Measurements from ENCODE around the gene NOSTRIN.

NOSTRIN gene

DNA sequence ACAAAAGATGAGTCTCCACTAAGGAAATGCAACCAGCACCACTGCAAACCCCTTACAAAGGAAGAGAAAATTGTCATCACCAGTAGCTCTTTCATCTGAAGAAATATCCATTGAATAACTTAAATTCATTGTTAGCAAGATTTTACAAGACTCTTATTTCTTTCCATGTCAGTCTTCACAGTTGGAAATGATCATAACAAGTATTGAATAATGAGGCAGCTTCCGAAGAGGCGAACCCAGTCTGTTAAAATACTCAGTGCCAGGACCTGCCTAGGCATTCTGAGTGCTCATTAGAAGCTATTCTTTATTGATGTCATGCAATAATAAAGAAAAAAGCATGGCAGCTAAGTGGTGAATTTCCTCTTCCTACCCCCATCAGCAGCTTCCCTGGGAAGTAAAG is 33.5 kb downstream of the NOSTRIN start:
- no peak for DNase-seq (ENCODE audit: low read depth)
- H3K4me3 ChIP-seq (ENCODE audit: low read depth, low read length), result no peak overlapping the region
- TF ChIP-seq, protein P1, sequence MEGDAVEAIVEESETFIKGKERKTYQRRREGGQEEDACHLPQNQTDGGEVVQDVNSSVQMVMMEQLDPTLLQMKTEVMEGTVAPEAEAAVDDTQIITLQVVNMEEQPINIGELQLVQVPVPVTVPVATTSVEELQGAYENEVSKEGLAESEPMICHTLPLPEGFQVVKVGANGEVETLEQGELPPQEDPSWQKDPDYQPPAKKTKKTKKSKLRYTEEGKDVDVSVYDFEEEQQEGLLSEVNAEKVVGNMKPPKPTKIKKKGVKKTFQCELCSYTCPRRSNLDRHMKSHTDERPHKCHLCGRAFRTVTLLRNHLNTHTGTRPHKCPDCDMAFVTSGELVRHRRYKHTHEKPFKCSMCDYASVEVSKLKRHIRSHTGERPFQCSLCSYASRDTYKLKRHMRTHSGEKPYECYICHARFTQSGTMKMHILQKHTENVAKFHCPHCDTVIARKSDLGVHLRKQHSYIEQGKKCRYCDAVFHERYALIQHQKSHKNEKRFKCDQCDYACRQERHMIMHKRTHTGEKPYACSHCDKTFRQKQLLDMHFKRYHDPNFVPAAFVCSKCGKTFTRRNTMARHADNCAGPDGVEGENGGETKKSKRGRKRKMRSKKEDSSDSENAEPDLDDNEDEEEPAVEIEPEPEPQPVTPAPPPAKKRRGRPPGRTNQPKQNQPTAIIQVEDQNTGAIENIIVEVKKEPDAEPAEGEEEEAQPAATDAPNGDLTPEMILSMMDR (conservative IDR thresholded peaks at IDR 0.05; ENCODE audit: low read depth, low read length), result no peak

DNA sequence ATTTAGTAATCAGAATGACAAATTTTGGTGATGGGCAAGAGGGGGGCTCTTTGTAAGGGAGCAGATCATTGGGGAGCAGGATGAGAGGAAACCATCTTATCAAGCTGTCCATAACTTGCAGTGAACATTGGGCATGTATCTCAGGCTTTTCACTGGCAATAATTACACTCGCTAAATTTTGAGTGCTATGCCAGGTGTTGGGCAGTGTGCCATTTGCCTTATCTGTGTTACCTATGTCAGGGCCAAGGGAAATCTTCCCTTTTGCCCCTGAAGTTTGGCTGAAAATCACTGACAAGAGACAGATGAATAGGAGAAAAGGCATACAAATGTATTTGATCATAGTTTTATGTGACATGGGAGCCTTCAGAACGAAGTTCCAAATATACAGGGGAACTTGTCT is 39.0 kb downstream of the NOSTRIN start:
- DNase-seq (ENCODE audit: low read depth), result no peak
- no peak overlapping the region for H3K4me3 ChIP-seq (ENCODE audit: low read depth, low read length)
- TF ChIP-seq, protein P1 (conservative IDR thresholded peaks at IDR 0.05; ENCODE audit: low read depth, low read length), result no peak

DNA sequence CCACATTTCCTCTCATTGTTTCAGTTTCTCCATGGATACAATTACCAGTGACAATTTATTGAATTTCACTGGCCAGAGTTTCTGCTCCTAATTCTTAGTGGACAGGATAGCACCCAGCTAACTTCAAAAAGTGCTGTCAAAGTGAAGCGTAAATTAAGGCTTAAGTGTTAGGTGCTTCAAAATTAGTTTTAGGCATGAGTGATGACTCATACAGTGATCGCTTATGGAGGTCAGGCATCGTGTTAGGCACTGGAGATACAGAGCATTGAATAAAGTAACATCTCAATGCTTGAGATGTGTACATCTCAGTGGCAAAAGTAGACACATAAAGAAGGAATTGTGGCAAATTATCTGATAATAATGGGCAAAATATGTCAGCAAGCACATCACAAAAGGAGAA is 40.8 kb downstream of the NOSTRIN start:
- TF ChIP-seq, protein P1 (conservative IDR thresholded peaks at IDR 0.05; ENCODE audit: low read depth, low read length), result no peak
- DNase-seq (ENCODE audit: low read depth), result no peak
- no peak overlapping the region for H3K4me3 ChIP-seq (ENCODE audit: low read depth, low read length)

DNA sequence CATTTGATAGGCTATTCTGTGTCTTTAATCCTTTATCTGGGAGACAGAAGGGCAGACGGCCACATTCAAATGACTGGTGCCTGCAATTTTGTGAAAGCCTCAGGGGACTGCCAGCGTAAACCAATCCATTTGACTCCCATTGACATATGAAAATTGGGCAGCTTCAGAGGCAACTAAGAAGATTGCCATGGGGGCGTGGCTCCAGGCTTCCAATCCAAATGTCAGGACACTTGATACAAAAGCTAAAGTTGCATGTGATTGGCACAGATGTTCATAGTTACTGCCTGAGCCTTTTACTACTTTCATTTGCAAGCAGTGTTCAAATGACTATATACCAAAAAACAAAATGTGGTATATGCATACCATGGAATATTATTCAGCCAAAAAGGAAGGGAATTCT is 45.8 kb downstream of the NOSTRIN start:
- peak; percentile 3 for DNase-seq (ENCODE audit: low read depth)
- TF ChIP-seq, protein P1 (conservative IDR thresholded peaks at IDR 0.05; ENCODE audit: low read depth, low read length), result no peak
- H3K4me3 ChIP-seq (ENCODE audit: low read depth, low read length), result no peak overlapping the region

DNA sequence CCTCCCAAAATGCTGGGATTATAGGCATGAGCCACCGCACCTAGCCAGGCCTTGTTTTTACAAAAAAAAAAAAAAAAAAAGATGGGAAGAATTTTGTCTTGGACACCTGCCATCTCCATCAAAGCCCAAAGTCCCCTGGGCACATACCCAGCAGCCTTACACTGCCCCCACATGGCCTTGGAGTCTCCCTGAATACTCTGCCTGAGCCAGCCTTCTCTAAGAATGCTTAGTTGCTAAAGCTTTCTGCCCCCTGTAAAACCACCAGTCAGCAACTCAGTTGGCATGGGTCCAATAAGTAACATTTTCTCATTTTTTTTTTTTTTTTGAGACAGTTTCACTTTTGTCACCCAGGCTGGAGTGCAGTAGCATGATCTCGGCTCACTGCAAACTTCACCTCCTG is 47.2 kb downstream of the NOSTRIN start:
- TF ChIP-seq, protein P1 (conservative IDR thresholded peaks at IDR 0.05; ENCODE audit: low read depth, low read length), result peak; percentile 66
- peak; percentile 89 for DNase-seq (ENCODE audit: low read depth)
- no peak overlapping the region for H3K4me3 ChIP-seq (ENCODE audit: low read depth, low read length)

DNA sequence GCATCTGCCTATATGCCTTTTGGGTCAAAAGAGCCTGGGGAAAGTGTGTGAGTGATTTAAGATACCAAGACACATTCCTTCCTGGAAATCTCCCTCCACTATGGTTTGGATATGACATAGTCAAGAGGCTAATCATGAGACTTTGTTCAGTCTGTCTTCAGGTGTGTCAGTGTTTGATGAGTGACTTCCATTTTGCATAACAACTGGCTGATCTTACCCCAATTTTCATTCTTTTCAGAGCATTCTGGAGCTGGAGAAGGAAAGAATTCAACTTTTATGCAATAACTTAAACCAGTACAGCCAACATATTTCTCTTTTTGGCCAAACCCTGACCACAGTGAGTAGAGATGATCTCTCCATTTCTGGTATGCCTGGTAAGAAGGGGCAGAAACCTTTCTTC is 48.4 kb downstream of the NOSTRIN start:
- DNase-seq (ENCODE audit: low read depth), result peak; percentile 2
- TF ChIP-seq, protein P1 (conservative IDR thresholded peaks at IDR 0.05; ENCODE audit: low read depth, low read length), result no peak
- H3K4me3 ChIP-seq (ENCODE audit: low read depth, low read length), result no peak overlapping the region

DNA sequence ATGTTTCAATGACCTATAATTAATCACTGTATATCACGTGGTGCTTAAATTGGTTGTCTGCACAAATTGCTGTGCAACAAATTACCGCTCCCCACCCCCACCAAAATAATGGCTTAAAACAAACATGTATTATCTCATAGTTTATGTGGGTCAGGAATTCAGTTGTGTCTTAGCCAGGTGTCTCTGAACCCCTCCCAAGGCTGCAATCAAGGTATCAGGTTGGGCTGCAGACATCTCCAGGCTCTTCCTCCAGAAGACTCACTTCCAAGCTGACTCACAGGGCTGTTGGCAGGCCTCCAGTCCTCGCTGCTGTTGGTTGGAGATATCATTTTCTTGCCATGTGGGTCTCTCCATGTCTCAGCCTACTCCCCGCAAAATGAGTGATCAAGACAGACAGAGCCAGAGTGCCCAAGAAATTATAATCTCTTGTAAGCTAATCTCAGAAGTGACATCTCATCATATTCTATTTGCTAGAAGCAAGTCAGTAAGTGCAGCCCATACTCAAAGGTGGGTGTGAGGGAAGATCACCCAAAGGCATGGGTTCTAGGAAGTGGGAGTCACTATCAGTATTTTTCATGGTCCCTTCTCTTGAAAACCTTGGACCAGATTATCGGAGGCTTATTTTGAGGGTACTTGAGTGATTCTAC is 49.4 kb downstream of the NOSTRIN start:
- DNase-seq (ENCODE audit: low read depth), result peak; percentile 91
- H3K4me3 ChIP-seq (ENCODE audit: low read depth, low read length), result no peak overlapping the region

More for the DNA sequence above, 49.4 kb downstream of the NOSTRIN start:
- TF ChIP-seq, protein P1 (conservative IDR thresholded peaks at IDR 0.05; ENCODE audit: low read depth, low read length), result no peak

Data from choroid plexus epithelial cell (primary cell).